ENCODE measurements around the gene GGN.
"Not testable (repeated sequence)": the region's sequence is repeated elsewhere in the genome, so short reads cannot be mapped to it uniquely, and the experiment has no call there.

The GGN gene

GRCh38 chr19:38346837-38347236 is 41.0 kb downstream of the GGN start:
- ChIA-PET POLR2A (no interaction called here), CTCF (interaction anchor here (0.9 to 2.1 kb wide), 4 partner anchors 11 to 113 kb away, joined by 3 to 6 read pairs (median 4); partner anchors contain the start of gene CATSPERG)
- no peak for DNase-seq (ENCODE audit: extremely low spot score)
- TF ChIP-seq CTCF (IDR thresholded peaks at IDR 0.05; ENCODE audit: control extremely low read depth, extremely low read depth, low read depth, missing control alignments), result no peak

GRCh38 chr19:38340927-38341326 is 46.9 kb downstream of the GGN start:
- TF ChIP-seq CTCF (IDR thresholded peaks at IDR 0.05; ENCODE audit: control extremely low read depth, extremely low read depth, low read depth, missing control alignments), result no peak
- POLR2A ChIA-PET, result no interaction called here
- CTCF ChIA-PET, result no interaction called here
- DNase-seq (ENCODE audit: extremely low spot score), result no peak

- CTCF ChIA-PET, result interaction anchor here (1.5 to 1.8 kb wide), 3 partner anchors 14 to 64 kb away, joined by 3 to 9 read pairs (median 4); partner anchors contain the start of genes FAM98C and PSMD8
- POLR2A ChIA-PET; DNase-seq (ENCODE audit: extremely low spot score): not testable (repeated sequence)
Measured at GRCh38 chr19:38339011-38339410, 48.8 kb downstream of the GGN start.

GRCh38 chr19:38337360-38337653 is 50.5 kb downstream of the GGN start:
- CTCF ChIA-PET, result interaction anchor here (1.9 kb wide), 1 partner anchor 435 kb away, joined by 17 read pairs; no protein-coding TSS in a partner anchor
- POLR2A ChIA-PET, result interaction anchor here (0.5 to 0.6 kb wide), 2 partner anchors 36 to 432 kb away, joined by 4 to 7 read pairs; no protein-coding TSS in a partner anchor

GRCh38 chr19:38336638-38337359 is 51.0 kb downstream of the GGN start:
- POLR2A ChIA-PET, result interaction anchor here (0.5 to 0.8 kb wide), 3 partner anchors 36 to 500 kb away, joined by 4 to 7 read pairs (median 5); no protein-coding TSS in a partner anchor
- DNase-seq (ENCODE audit: extremely low spot score), result peak; percentile 95
- CTCF ChIA-PET, result interaction anchor here (0.9 to 2.8 kb wide), 10 partner anchors 18 to 434 kb away, joined by 3 to 28 read pairs (median 4); partner anchors contain the start of genes GGN and PSMD8
- TF ChIP-seq CTCF (IDR thresholded peaks at IDR 0.05; ENCODE audit: control extremely low read depth, extremely low read depth, low read depth, missing control alignments), result no peak

More at GRCh38 chr19:38337360-38337653, 50.5 kb downstream of the GGN start:
- no peak for TF ChIP-seq CTCF (IDR thresholded peaks at IDR 0.05; ENCODE audit: control extremely low read depth, extremely low read depth, low read depth, missing control alignments)
- no peak for DNase-seq (ENCODE audit: extremely low spot score)

GRCh38 chr19:38335949-38336637 is 51.7 kb downstream of the GGN start:
- ChIA-PET POLR2A (interaction anchor here (0.5 to 0.9 kb wide), 5 partner anchors 38 to 501 kb away, joined by 3 to 7 read pairs (median 5); partner anchors contain the start of gene PSMD8), CTCF (interaction anchor here (0.5 to 2.8 kb wide), 23 partner anchors 9 to 434 kb away, joined by 3 to 28 read pairs (median 4); partner anchors contain the start of genes GGN and PSMD8)
- peak; percentile 94 for DNase-seq (ENCODE audit: extremely low spot score)
- TF ChIP-seq CTCF (IDR thresholded peaks at IDR 0.05; ENCODE audit: control extremely low read depth, extremely low read depth, low read depth, missing control alignments), result no peak

All from GM10248 (cell line).